ENCODE data around the gene WBP2. TPM values are rescaled to one million over a fixed set of nuclear protein-coding genes. Genes with fewer than 3 reads are reported as not detected.

WBP2 gene
- total RNA-seq, 2 donors from 2014 or later, result 44.2 to 49.5 TPM

DNA sequence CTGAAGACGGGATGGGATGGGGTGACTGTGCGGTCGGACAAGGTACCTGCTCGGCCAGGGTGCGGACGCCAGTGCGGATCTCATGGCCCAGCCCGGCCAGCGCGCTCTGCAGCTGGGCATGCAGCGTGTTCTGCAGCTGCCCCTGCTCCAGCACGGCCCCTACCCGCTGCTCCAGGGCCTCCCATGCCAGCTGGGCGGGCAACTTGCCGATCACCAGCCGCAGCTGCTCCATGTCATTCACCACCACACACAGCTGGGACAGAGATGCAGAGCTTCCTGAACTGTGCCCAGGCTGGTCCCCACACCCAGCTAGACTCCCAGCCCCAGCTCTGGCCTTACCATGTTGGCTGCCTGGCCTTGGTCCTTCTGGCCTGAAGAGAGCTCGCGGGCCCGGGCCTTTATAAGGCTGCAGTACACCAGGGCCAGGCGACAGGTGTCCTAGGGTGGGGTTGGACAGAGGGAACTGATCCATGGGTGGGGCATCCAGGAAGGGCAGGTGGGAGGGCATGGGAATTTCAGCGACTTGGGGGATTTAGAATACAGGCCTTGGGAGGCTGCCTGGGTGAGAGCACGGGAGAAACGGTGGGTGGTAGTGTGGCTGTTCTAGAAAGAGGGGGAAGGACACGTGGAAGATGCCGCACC lies 20.7 kb downstream of the WBP2 start:
- Histone ChIP-seq H3K27ac (no peak overlapping the region), H3K27me3 (no peaks in the 10 kb centered on the region), H3K4me3 (no peak overlapping the region), H3K4me1 (no peaks in the 10 kb centered on the region), H3K36me3 (replicated peaks in 1 of 2; ENCODE audit: insufficient read depth in 1 of 2, low read depth in 2 of 2) (no peaks in the 10 kb centered on the region), H3K9me3 (no peaks in the 10 kb centered on the region)
- intact Hi-C loops (cut with DNase I), result no loop called here
- ATAC-seq (no peak), DNase-seq (no peak)
- no peak for TF ChIP-seq POLR2A (IDR thresholded peaks at IDR 0.05)
- TF ChIP-seq, protein P1, sequence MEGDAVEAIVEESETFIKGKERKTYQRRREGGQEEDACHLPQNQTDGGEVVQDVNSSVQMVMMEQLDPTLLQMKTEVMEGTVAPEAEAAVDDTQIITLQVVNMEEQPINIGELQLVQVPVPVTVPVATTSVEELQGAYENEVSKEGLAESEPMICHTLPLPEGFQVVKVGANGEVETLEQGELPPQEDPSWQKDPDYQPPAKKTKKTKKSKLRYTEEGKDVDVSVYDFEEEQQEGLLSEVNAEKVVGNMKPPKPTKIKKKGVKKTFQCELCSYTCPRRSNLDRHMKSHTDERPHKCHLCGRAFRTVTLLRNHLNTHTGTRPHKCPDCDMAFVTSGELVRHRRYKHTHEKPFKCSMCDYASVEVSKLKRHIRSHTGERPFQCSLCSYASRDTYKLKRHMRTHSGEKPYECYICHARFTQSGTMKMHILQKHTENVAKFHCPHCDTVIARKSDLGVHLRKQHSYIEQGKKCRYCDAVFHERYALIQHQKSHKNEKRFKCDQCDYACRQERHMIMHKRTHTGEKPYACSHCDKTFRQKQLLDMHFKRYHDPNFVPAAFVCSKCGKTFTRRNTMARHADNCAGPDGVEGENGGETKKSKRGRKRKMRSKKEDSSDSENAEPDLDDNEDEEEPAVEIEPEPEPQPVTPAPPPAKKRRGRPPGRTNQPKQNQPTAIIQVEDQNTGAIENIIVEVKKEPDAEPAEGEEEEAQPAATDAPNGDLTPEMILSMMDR (IDR thresholded peaks at IDR 0.05), result no peak
- 83 to 94% methylated on average over 14 to 25 of the region's 25 CpGs for WGBS, 2 donors

- Histone ChIP-seq H3K27me3 (no peaks in the 10 kb centered on the region), H3K9me3 (no peaks in the 10 kb centered on the region), H3K36me3 (replicated peaks in 1 of 2; ENCODE audit: insufficient read depth in 1 of 2, low read depth in 2 of 2) (no peaks in the 10 kb centered on the region), H3K4me1 (peaks cover 7% of the 10 kb centered on the region), H3K4me3 (no peak overlapping the region), H3K27ac (peak overlapping the region in 2 of 4 donors; percentile 33 to 40)
- ATAC-seq (no peak), DNase-seq (no peak)
- TF ChIP-seq, protein P1 (IDR thresholded peaks at IDR 0.05), result no peak
- TF ChIP-seq POLR2A (IDR thresholded peaks at IDR 0.05), result no peak
- WGBS, 2 donors, result 64 to 75% methylated on average over 15 to 20 of the region's 20 CpGs
- intact Hi-C loops (cut with DNase I), result no loop called here
Observed at GRCh38 chr17:75832652-75833400, 22.3 kb downstream of the WBP2 start.

- H3K4me3 ChIP-seq, result no peak overlapping the region
- H3K4me1 ChIP-seq, result peaks cover 13% of the 10 kb centered on the region
- no peak for ATAC-seq
- H3K9me3 ChIP-seq, result no peaks in the 10 kb centered on the region
- no peak for TF ChIP-seq POLR2A (IDR thresholded peaks at IDR 0.05)
- TF ChIP-seq, protein P1 (IDR thresholded peaks at IDR 0.05), result no peak
- no peaks in the 10 kb centered on the region for H3K27me3 ChIP-seq
- no peaks in the 10 kb centered on the region for H3K36me3 ChIP-seq (replicated peaks in 1 of 2; ENCODE audit: insufficient read depth in 1 of 2, low read depth in 2 of 2)
- H3K27ac ChIP-seq, result peak overlapping the region in 2 of 4 donors; percentile 40 to 44
- WGBS, 2 donors, result 80% methylated on average over 10 of the region's 10 CpGs
- DNase-seq, result peak in 2 of 4 donors; percentile 10 to 68
- intact Hi-C loops (cut with DNase I), result no loop called here
Observed at GRCh38 chr17:75832164-75832651, 22.9 kb downstream of the WBP2 start.

GRCh38 chr17:75831032-75831571 lies 24.0 kb downstream of the WBP2 start:
- peaks cover 18% of the 10 kb centered on the region for H3K4me1 ChIP-seq

More at GRCh38 chr17:75831032-75831571, 24.0 kb downstream of the WBP2 start:
- no peaks in the 10 kb centered on the region for H3K9me3 ChIP-seq
- TF ChIP-seq POLR2A (IDR thresholded peaks at IDR 0.05), result no peak
- TF ChIP-seq, protein P1 (IDR thresholded peaks at IDR 0.05), result no peak
- no peak overlapping the region for H3K4me3 ChIP-seq
- intact Hi-C loops (cut with DNase I), result no loop called here
- no peaks in the 10 kb centered on the region for H3K27me3 ChIP-seq
- no peak for ATAC-seq
- H3K36me3 ChIP-seq (replicated peaks in 1 of 2; ENCODE audit: insufficient read depth in 1 of 2, low read depth in 2 of 2), result no peaks in the 10 kb centered on the region
- no peak for DNase-seq
- H3K27ac ChIP-seq, result no peak overlapping the region
- 93 to 94% methylated on average over 12 to 14 of the region's 15 CpGs for WGBS, 2 donors

All from body of pancreas (tissue), 4 donors.